H9 (cell line): ENCODE measurements around the gene HEPN1. TPM values are rescaled to one million over a fixed set of nuclear protein-coding genes. Genes with fewer than 3 reads are reported as not detected.

ENCODE experiments used
- DNase-seq: peaks from one replicate; pipeline ENCODE4 v3.0.0-alpha.2; 2017
- H2AFZ ChIP-seq: one replicate; pipeline ENCODE4 v1.6.1; 2013; ENCODE audit warnings: mild to moderate bottlenecking, low read length, control low read depth, moderate library complexity
- H2AK5ac ChIP-seq: 2 replicates; pipeline ENCODE4 v1.6.1; 2013; ENCODE audit warnings: low read length, control low read depth, mixed read lengths; ENCODE audit not compliant: insufficient read length
- H2BK120ac ChIP-seq: one replicate; pipeline ENCODE4 v1.6.1; 2013; ENCODE audit warnings: low read depth, mild to moderate bottlenecking, low read length, control low read depth, inconsistent platforms; ENCODE audit not compliant: poor library complexity, severe bottlenecking
- H2BK12ac ChIP-seq: 2 replicates; pipeline ENCODE4 v1.6.1; 2013; ENCODE audit warnings: low read length, control low read depth, mixed read lengths, low read depth; ENCODE audit not compliant: insufficient read length
- H2BK15ac ChIP-seq: 2 replicates; pipeline ENCODE4 v1.6.1; 2013; ENCODE audit warnings: low read depth, low read length, control low read depth
- H2BK20ac ChIP-seq: one replicate; pipeline ENCODE4 v1.6.1; 2013; ENCODE audit warnings: low read depth, mild to moderate bottlenecking, low read length, control low read depth, inconsistent platforms; ENCODE audit not compliant: poor library complexity, severe bottlenecking
- H2BK5ac ChIP-seq: 2 replicates; pipeline ENCODE4 v1.6.1; 2013; ENCODE audit warnings: low read length, control low read depth, mixed read lengths; ENCODE audit not compliant: insufficient read length
- H3K14ac ChIP-seq: 2 replicates; pipeline ENCODE4 v1.6.1; 2013; ENCODE audit warnings: low read length, control low read depth; ENCODE audit not compliant: insufficient read depth
- H3K18ac ChIP-seq: 2 replicates; pipeline ENCODE4 v1.6.1; 2013; ENCODE audit warnings: low read depth, mild to moderate bottlenecking, mixed read lengths, low read length, control low read depth; ENCODE audit not compliant: insufficient read length
- H3K23ac ChIP-seq: 2 replicates; pipeline ENCODE4 v1.6.1; 2013; ENCODE audit warnings: low read length, control low read depth, mixed read lengths, low read depth; ENCODE audit not compliant: insufficient read length
- H3K23me2 ChIP-seq: 2 replicates; pipeline ENCODE4 v1.6.1; 2013; ENCODE audit warnings: low read depth, mild to moderate bottlenecking, mixed read lengths, low read length, control low read depth; ENCODE audit not compliant: insufficient read length, poor library complexity, severe bottlenecking
- H3K27ac ChIP-seq: 2 replicates; pipeline ENCODE4 v1.5.1; 2013; ENCODE audit warnings: low read length, control low read depth, mixed read lengths, low read depth; ENCODE audit not compliant: insufficient read length
- H3K27me3 ChIP-seq: 2 replicates; pipeline ENCODE4 v1.6.1; 2013; ENCODE audit warnings: low read length, control low read depth, inconsistent platforms; ENCODE audit not compliant: insufficient read depth
- H3K4ac ChIP-seq: 2 replicates; pipeline ENCODE4 v1.6.1; 2013; ENCODE audit warnings: low read depth, mild to moderate bottlenecking, control low read depth, inconsistent platforms, low read length, moderate library complexity
- H3K4me1 ChIP-seq: 2 replicates; pipeline ENCODE4 v1.6.1; 2013; ENCODE audit warnings: low read length, control low read depth, inconsistent platforms; ENCODE audit not compliant: insufficient read depth
- H3K4me2 ChIP-seq: 2 replicates; pipeline ENCODE4 v1.6.1; 2013; ENCODE audit warnings: low read length, control low read depth, mixed read lengths; ENCODE audit not compliant: insufficient read length, insufficient read depth
- H3K56ac ChIP-seq: 2 replicates; pipeline ENCODE4 v1.6.1; 2013; ENCODE audit warnings: low read depth, mild to moderate bottlenecking, mixed read lengths, low read length, control low read depth; ENCODE audit not compliant: insufficient read length
- H3K79me1 ChIP-seq: 2 replicates; pipeline ENCODE4 v1.6.1; 2013; ENCODE audit warnings: low read depth, mild to moderate bottlenecking, moderate library complexity, low read length, control low read depth, inconsistent platforms; ENCODE audit not compliant: insufficient read depth, poor library complexity, severe bottlenecking
- H3K79me2 ChIP-seq: 2 replicates; pipeline ENCODE4 v1.6.1; 2013; ENCODE audit warnings: low read length, control low read depth, inconsistent platforms; ENCODE audit not compliant: insufficient read depth
- H3K9ac ChIP-seq: 2 replicates; pipeline ENCODE4 v1.6.1; 2013; ENCODE audit warnings: low read length, control low read depth, mixed read lengths; ENCODE audit not compliant: insufficient read length; ENCODE audit errors: extremely low read depth
- H3K9me3 ChIP-seq: one replicate; pipeline ENCODE4 v1.6.1; 2013; ENCODE audit warnings: low read depth, low read length, inconsistent platforms; ENCODE audit not compliant: control insufficient read depth
- H3T11ph ChIP-seq: one replicate; pipeline ENCODE4 v1.6.1; 2013; ENCODE audit warnings: mild to moderate bottlenecking, low read length, control low read depth, inconsistent platforms
- H4K20me1 ChIP-seq: one replicate; pipeline ENCODE4 v1.6.1; 2013; ENCODE audit not compliant: control insufficient read depth, insufficient read length, insufficient read depth
- H4K5ac ChIP-seq: 2 replicates; pipeline ENCODE4 v1.6.1; 2013; ENCODE audit warnings: low read depth, mild to moderate bottlenecking, mixed read lengths, low read length, control low read depth; ENCODE audit not compliant: insufficient read length
- H4K8ac ChIP-seq: replicated peaks from 2 replicates; pipeline ENCODE4 v1.6.1; 2013; ENCODE audit warnings: low read length, control low read depth, mixed read lengths, low read depth; ENCODE audit not compliant: insufficient read length
- H4K91ac ChIP-seq: 2 replicates; pipeline ENCODE4 v1.6.1; 2013; ENCODE audit warnings: low read depth, mild to moderate bottlenecking, moderate library complexity, mixed read lengths, low read length, control low read depth; ENCODE audit not compliant: insufficient read length
- H3K27ac Mint-ChIP-seq, 3 experiments: 2 replicates in 2 of 3; 3 replicates in 1 of 3; pipeline ENCODE4 v1.8.0; 2020 to 2021; ENCODE audit warnings: mixed read lengths in 3 of 3, mild to moderate bottlenecking in 1 of 3, moderate library complexity in 1 of 3
- H3K27me3 Mint-ChIP-seq: 2 replicates; pipeline ENCODE4 v1.8.0; 2021; ENCODE audit warnings: low read depth, mild to moderate bottlenecking, moderate library complexity, mixed read lengths
- H3K36me3 Mint-ChIP-seq, 3 experiments: 2 replicates in 2 of 3; 3 replicates in 1 of 3; pipeline ENCODE4 v1.8.0; 2020 to 2021; ENCODE audit warnings: low read depth in 3 of 3, mixed read lengths in 3 of 3; ENCODE audit not compliant: insufficient read depth in 1 of 3
- H3K4me1 Mint-ChIP-seq, 2 experiments: 2 replicates each; pipeline ENCODE4 v1.8.0; 2020; ENCODE audit warnings: mixed read lengths in 2 of 2
- H3K4me3 Mint-ChIP-seq, 2 experiments: 2 replicates in 1 of 2; 3 replicates in 1 of 2; pipeline ENCODE4 v1.8.0; 2020 to 2021; ENCODE audit warnings: mild to moderate bottlenecking in 2 of 2, mixed read lengths in 2 of 2, moderate library complexity in 1 of 2
- H3K9me3 Mint-ChIP-seq, 2 experiments: 2 replicates in 1 of 2; 3 replicates in 1 of 2; pipeline ENCODE4 v1.8.0; 2020; ENCODE audit warnings: mild to moderate bottlenecking in 2 of 2, mixed read lengths in 2 of 2, moderate library complexity in 1 of 2
- WGBS: extraction: QIAGEN DNeasy Blood & Tissue Kit; methylation state at CpG from one replicate; pipeline ENCODE4 v1.1.7; 2013; ENCODE audit warnings: missing lambda C conversion rate, low lambda C conversion rate, mixed read lengths; ENCODE audit not compliant: insufficient read length; ENCODE audit errors: extremely low coverage; 5-methylcytosine and 5-hydroxymethylcytosine counted together
- total RNA-seq: library from RNA; stranded (reverse); gene quantifications from 2 replicates; pipeline ENCODE4 v1.2.1, GENCODE V29; 2021
- TF ChIP-seq, protein P1 (sequence below): fragments of 200-600 bp; sonication (generic); conservative IDR thresholded peaks from 3 replicates; pipeline ENCODE4 v1.8.0; 2021; ENCODE audit warnings: antibody characterized with exemption, mild to moderate bottlenecking

Gene HEPN1
- total RNA-seq, 1 experiment from 2014 or later = not detected

DNA sequence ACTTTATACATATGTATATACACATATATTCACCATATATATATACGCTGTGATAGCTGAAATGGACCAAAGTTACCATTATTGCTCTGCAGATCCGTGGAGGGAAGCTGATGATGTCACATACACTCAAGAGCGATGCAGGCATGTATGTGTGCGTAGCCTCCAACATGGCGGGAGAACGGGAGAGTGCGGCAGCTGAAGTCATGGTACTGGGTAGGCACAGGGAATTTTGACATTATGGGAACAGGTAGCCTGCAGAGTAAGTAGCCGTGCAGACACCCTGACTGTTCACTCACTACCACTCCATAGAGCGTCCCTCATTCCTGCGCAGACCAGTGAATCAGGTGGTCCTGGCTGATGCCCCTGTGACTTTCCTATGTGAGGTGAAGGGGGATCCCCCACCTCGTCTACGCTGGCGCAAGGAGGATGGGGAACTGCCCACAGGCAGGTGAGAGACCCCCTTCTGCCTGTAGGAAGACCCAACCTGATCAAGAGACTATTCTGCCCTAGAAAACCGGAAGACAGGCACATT is 49.1 kb upstream of the HEPN1 start:
- Mint-ChIP-seq H3K4me1 (peaks cover 3 to 35% of the 10 kb centered on the region in 2 experiments; a peak in 3 of 4 replicates), H3K27ac (no peak overlapping the region), H3K36me3 (no peaks in the 10 kb centered on the region; a peak in 2 of 7 replicates), H3K27me3 (peaks cover 100% of the 10 kb centered on the region), H3K4me3 (no peak overlapping the region), H3K9me3 (no peaks in the 10 kb centered on the region; a peak in 3 of 5 replicates)
- H4K20me1 ChIP-seq = no peaks in the 10 kb centered on the region
- H2AK5ac ChIP-seq = no peak overlapping the region
- H3K9me3 ChIP-seq = no peaks in the 10 kb centered on the region
- H3K4ac ChIP-seq = no peak overlapping the region
- H3K23me2 ChIP-seq = peaks cover 3% of the 10 kb centered on the region
- H2BK20ac ChIP-seq = no peak overlapping the region
- no peak overlapping the region for H3K18ac ChIP-seq
- no peak overlapping the region for H3K23ac ChIP-seq
- no peaks in the 10 kb centered on the region for H3K4me1 ChIP-seq
- no peak overlapping the region for H2BK120ac ChIP-seq
- H3K56ac ChIP-seq = no peak overlapping the region
- H3T11ph ChIP-seq = no peak overlapping the region
- no peaks in the 10 kb centered on the region for H3K79me1 ChIP-seq
- H2AFZ ChIP-seq = no peak overlapping the region
- no peak overlapping the region for H4K5ac ChIP-seq
- no peak overlapping the region for H2BK15ac ChIP-seq
- peaks cover 72% of the 10 kb centered on the region for H3K27me3 ChIP-seq
- H2BK5ac ChIP-seq = no peak overlapping the region
- no CpG with 5 or more reads among the region's 14 CpGs for WGBS
- TF ChIP-seq, protein P1, sequence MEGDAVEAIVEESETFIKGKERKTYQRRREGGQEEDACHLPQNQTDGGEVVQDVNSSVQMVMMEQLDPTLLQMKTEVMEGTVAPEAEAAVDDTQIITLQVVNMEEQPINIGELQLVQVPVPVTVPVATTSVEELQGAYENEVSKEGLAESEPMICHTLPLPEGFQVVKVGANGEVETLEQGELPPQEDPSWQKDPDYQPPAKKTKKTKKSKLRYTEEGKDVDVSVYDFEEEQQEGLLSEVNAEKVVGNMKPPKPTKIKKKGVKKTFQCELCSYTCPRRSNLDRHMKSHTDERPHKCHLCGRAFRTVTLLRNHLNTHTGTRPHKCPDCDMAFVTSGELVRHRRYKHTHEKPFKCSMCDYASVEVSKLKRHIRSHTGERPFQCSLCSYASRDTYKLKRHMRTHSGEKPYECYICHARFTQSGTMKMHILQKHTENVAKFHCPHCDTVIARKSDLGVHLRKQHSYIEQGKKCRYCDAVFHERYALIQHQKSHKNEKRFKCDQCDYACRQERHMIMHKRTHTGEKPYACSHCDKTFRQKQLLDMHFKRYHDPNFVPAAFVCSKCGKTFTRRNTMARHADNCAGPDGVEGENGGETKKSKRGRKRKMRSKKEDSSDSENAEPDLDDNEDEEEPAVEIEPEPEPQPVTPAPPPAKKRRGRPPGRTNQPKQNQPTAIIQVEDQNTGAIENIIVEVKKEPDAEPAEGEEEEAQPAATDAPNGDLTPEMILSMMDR = no peak
- no peak overlapping the region for H4K91ac ChIP-seq
- no peak overlapping the region for H3K27ac ChIP-seq
- DNase-seq = no peak
- H3K14ac ChIP-seq = no peak overlapping the region
- no peak overlapping the region for H4K8ac ChIP-seq
- no peak overlapping the region for H3K9ac ChIP-seq
- no peak overlapping the region for H2BK12ac ChIP-seq
- H3K79me2 ChIP-seq = no peaks in the 10 kb centered on the region
- H3K4me2 ChIP-seq = no peak overlapping the region
